ENCODE data around the gene LARP1B.
"Not testable (repeated sequence)": the region's sequence is repeated elsewhere in the genome, so short reads cannot be mapped to it uniquely, and the experiment has no call there.

DNA sequence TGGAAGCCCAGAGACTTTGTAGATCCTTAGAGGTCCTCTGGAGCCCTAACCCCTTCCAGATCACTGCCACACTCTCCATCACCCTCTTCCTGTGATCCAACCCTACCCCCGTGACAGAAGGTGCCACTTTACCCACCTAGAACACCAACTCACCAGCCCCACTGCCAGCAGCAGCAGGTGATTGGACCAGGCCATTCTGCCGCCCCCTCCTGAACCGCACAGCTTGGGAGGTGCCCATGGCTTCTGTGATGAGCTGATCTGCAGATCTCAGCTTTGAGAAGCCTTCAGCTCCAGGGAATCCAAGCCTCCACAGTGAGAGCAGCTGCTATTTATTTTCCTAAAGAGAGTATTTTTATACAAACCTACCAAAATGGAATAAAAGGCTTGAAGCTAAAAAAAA is 95.4 kb downstream of the LARP1B start:
- TF ChIP-seq CTCF (conservative IDR thresholded peaks at IDR 0.05 in 1 of 2, IDR thresholded peaks at IDR 0.05 in 1 of 2; ENCODE audit: low read depth in 1 of 2, low read length in 2 of 2); EZH2 (IDR thresholded peaks at IDR 0.05; ENCODE audit: low read length, missing control alignments): not testable (repeated sequence)

Data from fibroblast of lung (primary cell).